NCI-H510A treated with DMSO at 0.1 percent for 48 hours (cell line): ENCODE results near the gene PNPLA2.

Experiments
- DNase-seq: peaks from one replicate; lab custom pipeline; 2025; lab: John Stamatoyannopoulos, UW

The PNPLA2 gene

DNA sequence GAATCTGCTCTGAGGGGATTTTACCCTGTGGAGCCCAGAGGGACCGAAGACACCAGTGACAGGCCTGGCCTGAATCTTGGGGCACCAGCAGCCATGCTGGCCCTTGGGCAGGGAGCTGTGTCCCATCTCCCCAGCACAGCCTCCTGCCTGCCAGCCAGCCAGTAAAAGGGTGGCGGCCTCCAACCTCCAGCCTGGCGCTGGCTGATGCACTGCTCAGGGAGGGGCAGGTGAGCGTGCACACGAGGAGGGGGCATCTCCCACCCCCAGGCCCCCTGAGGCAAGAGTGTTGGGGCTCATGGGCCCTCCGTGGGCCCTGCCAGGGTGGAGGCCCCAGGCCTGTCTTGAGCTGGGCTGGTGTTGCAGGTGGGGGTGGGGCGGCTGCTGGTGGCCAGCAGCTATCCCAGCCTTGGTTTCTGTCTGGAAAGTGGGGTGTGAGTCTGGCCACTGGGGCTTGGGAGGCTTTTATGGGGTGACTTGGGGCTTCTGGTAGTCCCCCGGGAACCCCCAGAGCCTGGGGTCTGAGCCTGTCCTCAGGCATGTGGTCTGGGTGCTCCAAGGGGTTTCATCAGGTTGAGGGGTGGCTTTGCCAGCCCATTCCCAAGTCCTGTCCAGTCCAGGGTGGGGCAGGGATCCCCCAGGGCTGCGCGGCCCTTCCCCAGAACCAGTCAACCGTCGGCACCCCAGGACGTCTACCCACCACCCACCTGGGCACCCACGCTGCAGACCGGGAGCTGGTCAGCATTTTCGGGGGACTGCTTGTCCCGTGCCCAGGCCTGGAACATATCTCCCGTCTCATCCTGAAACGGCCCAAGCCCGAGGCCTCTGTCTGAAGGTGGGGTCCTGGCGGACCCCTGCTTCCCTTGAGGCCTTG lies 41.8 kb downstream of the PNPLA2 start:
- DNase-seq, result no peak

DNA sequence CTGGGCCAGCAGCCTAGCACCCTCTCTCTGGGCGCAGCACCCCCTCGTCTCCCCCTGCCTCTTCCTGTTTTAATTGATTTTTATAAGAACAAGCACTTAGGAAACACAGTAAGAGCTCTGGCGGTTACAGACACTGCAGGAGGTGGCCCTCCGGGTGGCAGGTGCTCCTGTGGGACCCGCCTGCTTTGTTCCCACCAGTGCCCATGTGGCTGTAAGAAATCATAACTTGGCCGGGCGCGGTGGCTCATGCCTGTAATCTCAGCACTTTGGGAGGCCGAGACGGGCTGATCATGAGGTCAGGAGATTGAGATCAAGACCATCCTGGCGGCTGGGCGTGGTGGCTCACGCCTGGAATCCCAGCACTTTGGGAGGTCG lies 42.4 kb downstream of the PNPLA2 start:
- peak; percentile 18 for DNase-seq

DNA sequence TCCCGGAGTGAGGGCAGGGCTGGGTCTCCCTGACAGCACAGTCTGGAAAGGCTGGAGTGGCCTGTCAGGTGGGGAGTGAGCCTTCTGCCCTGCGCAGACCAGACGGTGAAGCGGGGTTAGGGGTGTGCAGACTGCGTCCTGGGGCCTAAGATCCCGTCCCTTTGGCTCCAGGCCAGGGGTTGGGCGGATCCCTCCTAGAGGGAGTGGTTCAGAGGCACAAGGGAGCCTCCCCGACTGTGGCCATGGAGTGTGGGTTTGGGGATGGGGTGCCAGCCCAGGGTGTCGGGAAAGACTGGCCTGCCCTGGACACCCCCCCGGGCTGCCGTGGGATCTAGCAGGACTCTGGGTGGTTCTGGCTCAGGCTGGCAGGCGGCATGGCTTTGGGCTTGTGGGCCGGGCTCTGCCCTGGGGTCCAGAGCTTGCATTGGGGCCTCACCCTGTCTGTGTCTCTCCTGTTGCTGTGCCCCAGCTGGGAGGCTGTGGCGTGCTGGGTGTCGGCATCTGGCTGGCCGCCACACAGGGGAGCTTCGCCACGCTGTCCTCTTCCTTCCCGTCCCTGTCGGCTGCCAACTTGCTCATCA lies 43.5 kb downstream of the PNPLA2 start:
- no peak for DNase-seq

DNA sequence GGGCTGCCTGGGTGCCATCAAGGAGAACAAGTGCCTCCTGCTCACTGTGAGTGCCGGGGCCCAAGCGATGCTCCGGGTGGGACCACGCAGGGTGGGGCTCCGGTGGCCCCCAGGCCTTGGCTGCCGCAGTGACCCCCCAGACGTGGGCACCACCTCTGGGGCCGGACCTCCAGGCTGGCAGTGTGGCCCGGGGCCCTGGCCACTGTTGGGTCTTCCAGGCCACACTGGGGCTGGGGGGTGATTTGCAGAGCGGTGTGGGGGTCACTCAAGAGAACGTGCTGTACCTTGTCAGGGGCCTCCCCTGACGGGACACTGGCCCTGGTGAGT lies 43.9 kb downstream of the PNPLA2 start:
- DNase-seq, result no peak

DNA sequence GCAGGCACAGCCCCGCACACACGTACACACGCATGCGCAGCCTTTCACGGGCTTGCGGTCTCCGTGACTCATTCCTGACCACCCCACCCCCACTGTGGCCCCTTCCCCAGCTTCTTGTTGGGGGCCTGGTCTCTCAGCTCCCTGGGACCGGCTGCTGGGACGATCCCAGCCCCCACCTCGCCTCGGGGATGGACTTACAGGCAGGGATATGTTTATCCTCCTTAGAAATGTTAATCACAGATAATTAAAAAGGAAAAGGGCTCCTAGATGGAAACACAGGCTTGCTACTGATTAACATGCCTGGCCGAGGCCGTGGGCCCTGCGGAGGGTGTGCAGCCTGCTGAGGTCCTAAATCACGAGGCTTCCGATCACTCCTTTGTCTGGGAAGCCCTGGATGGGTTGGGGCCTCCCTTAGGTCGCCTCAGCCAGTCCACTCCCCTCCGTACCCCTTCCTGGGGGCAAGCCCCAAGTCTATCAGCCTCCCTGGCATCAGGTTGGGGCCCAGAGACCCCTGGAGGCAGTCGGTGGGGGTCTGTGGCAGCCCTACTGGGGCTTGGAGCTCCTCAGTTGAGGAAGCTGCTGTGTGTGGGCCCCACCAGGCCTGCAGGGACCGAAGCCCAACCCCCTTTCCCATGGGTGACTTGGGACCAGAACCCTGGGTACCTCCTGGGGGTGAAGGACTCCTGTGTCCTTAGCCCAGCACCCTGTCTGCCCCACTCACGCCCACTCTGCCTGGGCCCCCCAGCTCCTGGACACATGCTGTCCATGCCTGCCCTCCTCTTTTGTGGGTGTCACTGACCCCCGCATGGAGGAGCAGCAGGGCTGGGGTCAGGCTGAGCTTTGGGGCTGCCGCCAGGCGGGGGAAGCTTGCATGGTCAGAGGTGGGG lies 44.6 kb downstream of the PNPLA2 start:
- no peak for DNase-seq

DNA sequence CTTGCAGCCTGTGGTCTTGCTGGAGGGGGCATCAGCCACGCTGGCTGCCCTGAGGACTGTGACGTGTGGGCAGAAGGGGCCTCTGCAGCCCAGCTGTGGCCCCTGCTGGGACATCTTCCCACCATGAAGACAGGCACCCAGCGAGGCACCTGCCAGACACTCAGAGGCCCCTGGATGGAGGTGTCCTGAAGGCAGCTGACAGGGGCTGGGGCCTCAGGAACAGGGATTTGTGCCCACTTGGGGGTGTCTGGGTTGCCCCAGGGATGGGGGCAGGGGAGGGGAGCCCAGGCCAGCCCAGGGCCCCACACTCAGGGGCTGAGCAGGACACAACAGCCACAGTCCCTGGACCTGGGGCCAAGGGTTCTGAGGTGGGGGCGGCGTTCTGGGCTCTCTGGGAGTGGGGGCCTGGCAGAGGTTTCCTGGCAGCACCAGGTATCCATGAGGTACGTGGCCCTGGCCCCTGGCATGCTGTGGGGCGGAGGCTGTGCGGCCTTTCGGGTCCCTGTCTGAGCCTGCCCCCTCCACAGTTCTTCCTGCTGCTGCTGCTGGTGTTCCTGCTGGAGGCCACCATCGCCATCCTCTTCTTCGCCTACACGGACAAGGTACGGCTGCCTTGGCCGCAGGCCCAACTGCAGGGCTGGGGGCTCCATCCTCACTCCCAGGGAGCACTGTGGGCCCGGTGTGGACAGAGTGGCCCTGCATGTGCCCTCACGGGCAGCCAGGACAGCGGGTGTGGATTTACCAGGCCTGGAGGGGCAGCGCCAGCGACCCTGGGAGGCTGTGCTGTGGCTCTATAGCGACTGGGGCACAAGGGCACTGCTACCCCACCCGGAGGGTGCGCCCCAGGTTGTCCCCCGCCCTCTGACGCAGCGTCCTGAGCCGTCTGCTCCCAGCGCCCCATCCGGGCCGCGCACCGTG lies 45.5 kb downstream of the PNPLA2 start:
- no peak for DNase-seq

DNA sequence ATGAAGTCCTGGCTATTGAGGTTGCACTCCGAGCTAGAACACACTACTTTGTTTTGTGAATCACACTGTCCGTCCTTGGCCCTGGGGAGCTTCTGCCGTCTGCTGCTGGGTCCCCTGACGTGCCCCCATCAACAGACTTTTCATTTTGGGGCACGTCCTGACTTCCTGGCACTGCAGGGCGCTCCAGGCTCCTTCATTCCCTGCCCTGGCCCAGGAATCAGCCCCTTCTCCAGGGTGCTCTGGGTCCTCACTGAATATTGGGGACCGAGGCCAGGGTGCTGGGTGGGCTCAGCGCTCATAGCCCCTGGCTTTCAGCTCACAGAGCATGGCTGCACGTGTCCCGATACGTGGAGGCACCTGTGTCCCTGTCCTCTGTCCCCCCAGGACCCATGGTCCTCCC lies 46.2 kb downstream of the PNPLA2 start:
- no peak for DNase-seq

DNA sequence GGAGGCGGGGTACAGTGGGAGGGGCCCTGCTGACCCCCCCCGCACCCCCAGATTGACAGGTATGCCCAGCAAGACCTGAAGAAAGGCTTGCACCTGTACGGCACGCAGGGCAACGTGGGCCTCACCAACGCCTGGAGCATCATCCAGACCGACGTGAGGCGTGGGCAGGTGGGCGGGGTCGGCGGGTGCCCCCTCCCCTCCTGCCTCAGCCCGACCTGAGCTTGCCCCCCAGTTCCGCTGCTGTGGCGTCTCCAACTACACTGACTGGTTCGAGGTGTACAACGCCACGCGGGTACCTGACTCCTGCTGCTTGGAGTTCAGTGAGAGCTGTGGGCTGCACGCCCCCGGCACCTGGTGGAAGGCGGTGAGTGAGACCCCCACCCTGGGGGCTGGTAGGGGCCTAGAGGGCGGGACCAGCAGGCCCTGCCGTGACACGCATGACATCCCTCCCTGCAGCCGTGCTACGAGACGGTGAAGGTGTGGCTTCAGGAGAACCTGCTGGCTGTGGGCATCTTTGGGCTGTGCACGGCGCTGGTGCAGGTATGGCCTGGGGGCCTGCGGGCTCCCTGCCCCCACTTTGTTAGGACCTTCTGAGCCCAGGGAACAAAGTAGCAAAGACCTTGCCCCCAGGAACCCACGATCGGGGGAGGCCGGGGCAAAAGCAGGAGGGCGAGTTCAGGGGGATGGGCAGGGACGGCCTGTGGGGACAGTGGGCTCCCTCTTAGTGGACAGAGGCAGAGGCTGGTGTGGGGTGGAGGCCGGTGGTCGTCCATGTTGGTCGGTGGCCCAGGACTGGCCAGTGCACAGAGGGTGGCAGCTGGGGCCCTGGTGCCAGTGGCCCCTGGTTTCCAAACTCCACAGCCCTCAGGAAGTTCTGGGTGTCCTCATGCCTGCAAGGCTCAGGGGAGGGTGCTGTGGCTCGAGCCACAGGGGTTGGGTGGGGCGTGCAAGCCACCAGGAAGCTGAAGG lies 47.0 kb downstream of the PNPLA2 start:
- no peak for DNase-seq

DNA sequence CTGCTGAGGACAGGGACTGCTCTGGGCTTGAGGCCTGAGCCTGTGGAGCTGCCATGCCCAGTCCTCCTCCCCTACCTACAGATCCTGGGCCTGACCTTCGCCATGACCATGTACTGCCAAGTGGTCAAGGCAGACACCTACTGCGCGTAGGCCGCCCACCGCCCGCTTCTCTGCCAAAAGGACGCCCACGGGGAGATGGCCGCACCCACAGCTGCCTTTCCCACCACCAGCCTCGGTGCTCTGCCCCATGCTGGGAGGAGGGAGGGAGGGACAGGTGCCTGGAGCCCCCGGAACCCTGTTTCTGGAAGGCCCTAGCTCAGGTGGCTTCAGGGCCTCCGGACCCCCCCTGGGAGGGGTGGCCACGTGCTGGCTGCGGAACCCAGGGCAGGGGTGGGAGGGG lies 47.8 kb downstream of the PNPLA2 start:
- DNase-seq, result no peak

DNA sequence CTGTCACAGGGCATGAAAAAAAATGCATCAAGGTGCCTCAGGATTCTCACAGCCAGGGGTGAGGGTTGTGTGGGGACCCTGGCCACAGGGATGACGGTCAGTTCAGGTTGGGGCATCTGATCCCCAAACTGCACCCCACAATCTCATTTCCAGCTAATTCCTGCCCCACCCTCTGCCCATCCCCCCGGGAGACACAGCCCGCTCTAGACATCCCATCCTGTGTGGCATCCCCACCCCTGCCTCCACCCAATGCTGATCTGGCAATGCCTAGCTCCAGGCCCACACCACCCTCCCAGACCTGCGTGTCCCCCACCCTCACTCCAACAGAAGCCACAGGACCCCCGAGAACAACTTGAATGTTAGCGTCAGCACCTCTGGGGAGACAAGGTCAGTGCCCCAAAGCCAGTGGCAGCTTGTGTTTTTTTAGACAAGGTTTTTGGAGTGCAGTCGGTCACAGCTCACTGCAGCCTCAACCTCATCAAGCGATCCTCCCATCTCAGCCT lies 49.2 kb downstream of the PNPLA2 start:
- DNase-seq, result no peak

DNA sequence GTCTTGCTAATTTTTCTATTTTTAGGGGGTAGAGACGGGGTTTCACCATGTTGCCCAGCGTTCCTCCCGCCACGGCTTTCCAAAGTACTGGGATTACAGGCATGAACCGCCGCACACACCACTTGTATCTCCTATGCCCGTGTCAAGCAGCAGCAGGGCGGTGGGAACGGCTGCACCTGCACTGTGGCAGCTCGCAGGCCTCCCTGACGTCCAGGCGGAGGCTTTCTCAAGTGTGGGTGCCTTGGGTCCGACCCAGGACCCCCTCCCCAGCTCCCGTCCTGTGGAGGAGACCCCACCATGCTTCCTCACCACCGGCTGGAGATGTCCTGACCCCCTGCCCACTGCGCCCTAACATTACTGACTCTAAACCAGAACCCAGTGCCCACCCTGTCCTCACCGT lies 49.7 kb downstream of the PNPLA2 start:
- DNase-seq, result no peak

DNA sequence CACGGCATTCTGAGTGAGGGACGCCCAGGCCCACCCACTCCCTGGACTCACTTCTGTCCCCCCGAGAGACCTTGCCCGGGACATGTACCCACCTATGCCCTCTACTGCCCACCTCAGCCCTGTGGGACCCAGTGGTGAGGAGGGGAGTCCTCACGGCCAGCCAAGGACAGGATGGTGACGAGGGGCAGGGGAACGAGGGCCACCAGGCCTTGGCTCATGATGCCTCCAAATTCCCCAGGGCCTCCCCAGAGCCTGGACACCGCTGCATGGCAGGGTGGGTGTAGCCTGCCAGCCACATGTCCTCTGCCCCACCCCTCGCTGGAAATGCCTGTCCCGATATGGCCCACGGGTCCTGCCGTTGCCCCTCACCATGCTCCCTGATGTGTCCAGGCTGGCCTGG lies 50.1 kb downstream of the PNPLA2 start:
- DNase-seq, result no peak

DNA sequence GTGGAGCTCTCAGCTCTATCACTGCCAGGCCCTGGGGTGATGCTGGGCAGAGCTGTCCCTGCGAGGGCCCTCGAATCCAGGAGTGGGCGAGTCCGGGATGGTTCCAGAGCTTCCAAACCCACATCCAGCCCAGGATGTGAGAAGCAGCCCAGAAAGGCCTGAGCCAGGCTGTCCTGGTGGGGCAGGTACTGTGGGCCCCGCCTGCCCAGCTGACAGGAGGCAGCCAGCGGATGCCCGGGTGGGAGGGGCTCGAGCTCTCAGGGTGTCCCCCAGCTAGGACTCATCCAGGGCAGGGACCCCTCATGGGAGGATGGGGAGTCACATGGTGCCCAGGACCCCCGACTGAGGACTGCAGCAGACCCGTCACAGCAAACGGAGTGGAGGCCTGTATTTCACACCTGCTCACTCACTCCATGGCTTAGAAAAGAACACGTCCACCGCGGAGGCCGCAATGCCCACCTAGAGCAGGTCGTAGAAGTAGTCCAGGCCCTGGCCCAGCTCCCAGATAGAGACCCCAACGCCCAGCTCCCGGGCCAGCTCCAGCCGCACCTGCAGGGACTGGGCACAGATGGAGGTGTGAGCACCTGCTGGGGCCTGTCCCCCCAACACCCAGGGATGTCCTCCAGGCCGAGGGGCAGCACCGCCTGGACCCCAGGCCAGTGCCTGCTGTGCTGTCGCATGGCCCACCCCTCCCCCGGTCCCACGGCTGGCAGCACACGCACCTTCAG lies 50.8 kb downstream of the PNPLA2 start:
- DNase-seq, result no peak

DNA sequence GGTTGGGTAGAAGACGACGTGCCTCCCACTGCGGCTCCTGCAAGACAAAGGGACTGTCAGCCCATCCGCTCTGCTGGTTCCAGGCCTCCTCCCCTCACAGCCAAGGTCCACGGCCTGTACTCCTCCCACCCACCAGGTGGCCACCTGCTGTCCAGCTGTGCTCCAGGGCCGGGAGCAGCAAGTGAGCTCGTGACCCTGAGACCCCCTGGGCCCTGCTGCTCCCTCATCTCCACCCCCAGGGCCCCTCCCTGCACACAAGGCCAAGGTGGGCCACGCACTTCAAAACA lies 51.4 kb downstream of the PNPLA2 start:
- no peak for DNase-seq

DNA sequence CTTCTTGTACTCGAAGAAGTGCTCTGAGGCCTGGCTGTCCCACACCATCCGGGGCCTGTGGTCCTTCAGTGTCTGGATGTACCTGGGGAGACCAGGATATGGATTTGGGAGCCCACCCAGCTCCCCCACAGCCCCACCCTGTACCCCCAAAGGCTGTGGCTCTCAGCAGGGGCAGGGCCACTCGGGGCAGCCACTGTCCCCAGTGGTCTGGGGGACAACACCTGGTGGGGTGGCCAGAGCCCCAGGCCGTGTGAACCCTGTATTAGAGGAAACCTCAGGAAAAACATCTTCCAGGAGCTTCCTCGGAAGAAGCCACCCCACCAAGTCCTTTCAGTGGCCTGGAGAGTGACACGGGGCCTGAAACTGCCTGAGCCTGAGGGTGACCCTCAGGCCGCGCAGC lies 51.7 kb downstream of the PNPLA2 start:
- no peak for DNase-seq

DNA sequence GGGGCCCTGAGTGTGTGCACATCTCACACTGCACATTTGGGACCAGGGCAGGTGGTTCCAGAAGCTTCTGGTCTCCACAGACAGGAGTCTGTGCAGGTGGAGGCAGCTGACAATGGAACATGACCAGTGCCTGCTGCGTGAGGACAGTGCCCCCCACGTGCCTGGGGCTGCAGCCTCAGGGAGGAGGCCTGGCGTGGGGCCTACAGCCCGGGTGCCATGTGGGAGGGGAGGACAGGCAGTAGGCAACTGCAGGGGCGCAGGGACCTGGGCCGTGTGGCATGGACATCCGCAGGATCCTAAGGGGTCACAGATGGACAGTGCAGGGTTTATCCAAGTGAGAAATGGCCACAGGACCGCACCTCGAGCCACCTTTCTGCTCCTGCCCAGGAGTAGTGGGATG lies 52.8 kb downstream of the PNPLA2 start:
- DNase-seq, result no peak

DNA sequence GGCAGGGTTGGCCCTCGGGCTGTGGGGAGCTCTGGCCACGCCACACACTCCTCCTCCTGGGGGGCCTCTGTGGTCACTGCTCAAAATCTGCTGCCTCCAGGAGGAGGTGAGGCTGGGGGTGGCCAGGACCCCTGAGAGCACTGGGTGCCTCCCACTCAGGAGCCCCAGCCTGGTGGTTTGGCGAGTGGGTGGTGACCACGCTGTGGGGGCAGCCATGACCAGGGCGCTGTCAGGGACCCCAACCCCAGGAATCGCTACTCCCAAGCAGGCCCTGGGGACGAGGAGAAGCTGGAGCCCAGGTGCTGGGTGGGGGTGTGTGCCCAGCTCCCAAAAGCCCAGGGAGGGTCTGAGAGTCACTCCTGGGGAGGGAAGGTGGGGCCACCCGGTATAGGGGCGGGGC lies 54.1 kb downstream of the PNPLA2 start:
- DNase-seq, result no peak

DNA sequence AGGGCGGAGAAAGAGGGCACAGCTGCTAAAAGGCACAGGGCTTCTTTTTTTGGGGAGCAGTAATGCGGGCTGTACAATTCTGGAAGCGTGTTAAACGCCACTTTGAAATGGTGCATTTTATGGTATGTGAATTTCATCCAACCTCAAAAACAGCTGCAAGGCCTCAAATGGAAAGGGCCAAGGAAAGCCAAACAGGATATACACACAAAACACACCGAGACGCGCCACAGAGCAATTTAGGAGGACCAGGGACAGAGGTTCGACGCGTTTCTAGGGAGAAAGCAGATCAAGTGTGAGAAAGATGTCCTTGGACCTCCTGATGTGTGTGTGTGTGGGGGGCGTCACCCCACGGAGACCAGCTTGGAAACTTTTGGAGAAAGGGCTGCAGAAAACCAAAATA lies 55.0 kb downstream of the PNPLA2 start:
- no peak for DNase-seq
